Breast epithelium (tissue), 4 donors: ENCODE measurements around the gene PKMYT1. TPM values are rescaled to one million over a fixed set of nuclear protein-coding genes. Genes with fewer than 3 reads are reported as not detected.

ENCODE experiments used
- DNase-seq, 2 donors: peaks; one replicate each; pipeline ENCODE4 v3.0.0-alpha.2; 2019; ENCODE audit warnings: low spot score in 2 of 2
- H3K27ac ChIP-seq, 2 donors: fragments of 200-600 bp; sonication (generic) in 1 of 2; one replicate each; pipeline ENCODE4 v1.5.1; 2016 to 2019; ENCODE audit warnings: mild to moderate bottlenecking in 1 of 2
- H3K27me3 ChIP-seq, 2 donors: fragments of 200-600 bp; sonication (generic) in 1 of 2; one replicate each; pipeline versions ENCODE4 v1.5.1 to v1.6.0; 2017 to 2019; ENCODE audit warnings: control low read depth in 1 of 2, mild to moderate bottlenecking in 1 of 2
- H3K36me3 ChIP-seq: fragments of 200-600 bp; one replicate; pipeline ENCODE4 v1.5.1; 2019
- H3K4me1 ChIP-seq, 2 donors: fragments of 200-600 bp; sonication (generic); one replicate each; pipeline ENCODE4 v1.5.1; 2016 to 2019; ENCODE audit warnings: control low read depth in 1 of 2
- H3K4me3 ChIP-seq, 3 donors: fragments of 200-600 bp; sonication (generic); 1 replicate in 2 of 3; 2 replicates in 1 of 3; pipeline ENCODE4 v1.5.1; 2016 to 2019; ENCODE audit warnings: mild to moderate bottlenecking in 3 of 3, moderate library complexity in 2 of 3
- H3K9me3 ChIP-seq, 2 donors: fragments of 200-600 bp; sonication (generic) in 1 of 2; one replicate each; pipeline ENCODE4 v1.5.1; 2016 to 2019; ENCODE audit warnings: control low read depth in 1 of 2
- CTCF ChIP-seq, 3 donors: fragments of 450-650 bp; IDR thresholded peaks; one replicate each; pipeline ENCODE4 v1.5.1; 2016 to 2017; ENCODE audit warnings: antibody characterized with exemption in 3 of 3, mild to moderate bottlenecking in 3 of 3, moderate library complexity in 3 of 3
- POLR2A ChIP-seq: fragments of 450-650 bp; IDR thresholded peaks from one replicate; pipeline ENCODE4 v1.6.1; 2016; ENCODE audit warnings: antibody characterized with exemption, mild to moderate bottlenecking, moderate library complexity
- POLR2AphosphoS5 ChIP-seq, 3 donors: sonication (generic); formaldehyde crosslinking; IDR thresholded peaks; one replicate each; pipeline ENCODE4 v1.6.1; 2017; ENCODE audit warnings: antibody characterized with exemption in 3 of 3
- intact Hi-C: fragments of 100-400 bp; cut with DNase I; formaldehyde crosslinking; loops from one replicate; pipeline ENCODE4 v1.15.1; 2023; ENCODE audit warnings: low total_unique reads
- total RNA-seq, 3 donors: library from RNA; depleted of rRNA; stranded (reverse); fragments of >200 nt; gene quantifications; one replicate each; pipeline ENCODE4 v1.1.0, GENCODE V29; 2016

Gene PKMYT1
- total RNA-seq, 3 donors from 2014 or later = 0.66 to 1.4 (median 0.73) TPM

GRCh38 chr16:2982402-2982801 lies 2.2 kb upstream of the PKMYT1 start:
- Histone ChIP-seq H3K27me3 (no peaks in the 10 kb centered on the region), H3K9me3 (no peaks in the 10 kb centered on the region), H3K27ac (no peak overlapping the region), H3K36me3 (no peaks in the 10 kb centered on the region), H3K4me3 (no peak overlapping the region), H3K4me1 (peaks cover 3 to 6% of the 10 kb centered on the region in 2 donors)
- TF ChIP-seq POLR2A = no peak
- no peak for TF ChIP-seq CTCF (IDR thresholded peaks at IDR 0.05)
- TF ChIP-seq POLR2AphosphoS5 (IDR thresholded peaks at IDR 0.05) = no peak
- intact Hi-C loops = no loop called here
- no peak for DNase-seq

DNA sequence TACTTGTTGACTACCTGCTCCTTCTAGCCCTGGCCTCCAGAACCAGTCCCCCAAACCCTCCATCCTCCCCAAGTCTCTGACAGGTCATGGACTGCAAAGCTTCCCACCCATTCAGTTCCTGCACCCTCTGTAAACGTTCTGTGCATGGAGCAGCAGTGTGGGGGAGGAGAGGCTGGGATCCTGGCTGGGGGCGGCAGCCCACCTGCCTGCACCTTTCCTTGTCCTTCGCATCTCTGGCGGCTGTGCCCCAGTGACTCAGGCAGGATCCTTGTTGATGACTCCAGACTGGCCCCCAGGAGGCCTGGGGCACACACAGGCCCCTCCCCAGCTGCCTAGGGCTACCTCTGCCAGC lies 1.6 kb upstream of the PKMYT1 start:
- no peak for DNase-seq
- Histone ChIP-seq H3K36me3 (no peaks in the 10 kb centered on the region), H3K27me3 (no peaks in the 10 kb centered on the region), H3K4me1 (peaks cover 3 to 6% of the 10 kb centered on the region in 2 donors), H3K4me3 (no peak overlapping the region), H3K9me3 (no peaks in the 10 kb centered on the region), H3K27ac (no peak overlapping the region)
- intact Hi-C loops = no loop called here
- no peak for TF ChIP-seq POLR2A
- no peak for TF ChIP-seq CTCF (IDR thresholded peaks at IDR 0.05)
- TF ChIP-seq POLR2AphosphoS5 (IDR thresholded peaks at IDR 0.05) = no peak

- intact Hi-C loops = no loop called here
Observed at GRCh38 chr16:2981177-2981898, 1.1 kb upstream of the PKMYT1 start.

DNA sequence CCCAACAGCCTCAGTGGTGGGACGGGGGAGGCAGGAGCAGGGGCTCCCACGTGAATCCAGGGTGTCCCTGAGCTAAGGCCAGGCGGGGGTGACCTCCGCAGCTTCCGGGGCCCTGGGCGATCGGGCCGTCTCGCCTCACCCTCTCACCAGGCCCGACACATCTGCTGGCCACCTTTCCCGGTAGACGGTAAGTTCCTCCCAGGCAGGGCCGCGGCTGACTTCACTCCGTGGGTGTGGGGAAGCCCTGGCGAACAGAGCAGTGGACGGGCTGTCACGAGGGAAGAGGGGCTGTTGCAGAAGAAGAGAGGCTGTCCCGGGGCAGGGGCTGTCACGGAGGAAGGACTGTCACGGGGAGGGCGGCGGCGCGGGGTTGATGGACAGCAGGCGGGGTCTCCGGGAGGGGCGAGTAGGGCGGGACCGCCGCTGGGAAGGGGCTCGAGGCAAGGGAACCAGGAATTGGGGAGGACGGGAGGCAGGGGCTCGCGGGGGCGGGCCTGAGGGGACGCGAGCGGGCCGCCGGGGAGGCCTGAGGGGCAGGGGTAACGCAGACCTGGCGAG lies 498 bp downstream of the PKMYT1 start:
- no peaks in the 10 kb centered on the region for H3K36me3 ChIP-seq
- H3K9me3 ChIP-seq = no peaks in the 10 kb centered on the region
- TF ChIP-seq POLR2A = no peak
- peak overlapping the region; percentile 73 to 83 (median 78) for H3K4me3 ChIP-seq
- no peak for DNase-seq
- intact Hi-C loops = no loop called here
- H3K27me3 ChIP-seq = no peaks in the 10 kb centered on the region
- H3K4me1 ChIP-seq = peaks cover 3 to 6% of the 10 kb centered on the region in 2 donors
- no peak overlapping the region for H3K27ac ChIP-seq

More at GRCh38 chr16:2981177-2981898, 1.1 kb upstream of the PKMYT1 start:
- Histone ChIP-seq H3K9me3 (no peaks in the 10 kb centered on the region), H3K4me3 (peak overlapping the region; percentile 73 to 83 (median 78)), H3K4me1 (peaks cover 3 to 6% of the 10 kb centered on the region in 2 donors), H3K36me3 (no peaks in the 10 kb centered on the region), H3K27me3 (no peaks in the 10 kb centered on the region), H3K27ac (no peak overlapping the region)
- DNase-seq = no peak
- TF ChIP-seq CTCF (IDR thresholded peaks at IDR 0.05) = no peak
- TF ChIP-seq POLR2AphosphoS5 (IDR thresholded peaks at IDR 0.05) = no peak
- no peak for TF ChIP-seq POLR2A

DNA sequence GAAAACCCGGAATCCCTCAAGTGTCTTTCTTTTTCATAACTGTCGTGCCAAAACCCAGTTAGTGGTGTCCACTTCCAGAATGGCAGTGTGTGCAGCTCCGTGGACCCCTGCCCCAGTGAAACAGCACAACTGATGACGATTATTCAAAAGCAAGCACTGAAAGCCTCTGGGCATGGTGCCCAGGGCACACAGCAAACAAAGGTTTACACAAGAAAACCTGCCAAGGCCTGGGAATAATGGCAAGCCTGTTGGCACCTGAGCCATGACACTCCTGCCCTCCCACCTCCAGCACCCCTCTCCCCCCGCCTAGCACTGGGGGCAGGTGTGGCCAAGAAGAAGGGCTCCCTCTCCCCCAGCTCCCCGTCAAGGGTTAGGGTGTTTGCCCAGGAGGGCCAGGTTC lies 2.8 kb downstream of the PKMYT1 start:
- H3K9me3 ChIP-seq = no peaks in the 10 kb centered on the region
- peaks cover 0 to 3% of the 10 kb centered on the region in 2 donors for H3K4me1 ChIP-seq
- intact Hi-C loops = no loop called here
- no peaks in the 10 kb centered on the region for H3K36me3 ChIP-seq
- no peaks in the 10 kb centered on the region for H3K27me3 ChIP-seq
- DNase-seq = no peak
- no peak overlapping the region for H3K27ac ChIP-seq
- H3K4me3 ChIP-seq = no peak overlapping the region
- no peak for TF ChIP-seq POLR2AphosphoS5 (IDR thresholded peaks at IDR 0.05)

- no peak for DNase-seq
- no peak overlapping the region for H3K27ac ChIP-seq
- peaks cover 0 to 3% of the 10 kb centered on the region in 2 donors for H3K4me1 ChIP-seq
- no peak overlapping the region for H3K4me3 ChIP-seq
- intact Hi-C loops = no loop called here
- H3K27me3 ChIP-seq = no peaks in the 10 kb centered on the region
- no peak for TF ChIP-seq POLR2AphosphoS5 (IDR thresholded peaks at IDR 0.05)
- H3K36me3 ChIP-seq = no peaks in the 10 kb centered on the region
- H3K9me3 ChIP-seq = no peaks in the 10 kb centered on the region
Observed at GRCh38 chr16:2976673-2977072, 3.6 kb downstream of the PKMYT1 start.
